ENCODE results near the gene ZBTB16.
A peak's percentile ranks its signal among the peaks of the same experiment; 100 is the strongest.

Gene ZBTB16

DNA sequence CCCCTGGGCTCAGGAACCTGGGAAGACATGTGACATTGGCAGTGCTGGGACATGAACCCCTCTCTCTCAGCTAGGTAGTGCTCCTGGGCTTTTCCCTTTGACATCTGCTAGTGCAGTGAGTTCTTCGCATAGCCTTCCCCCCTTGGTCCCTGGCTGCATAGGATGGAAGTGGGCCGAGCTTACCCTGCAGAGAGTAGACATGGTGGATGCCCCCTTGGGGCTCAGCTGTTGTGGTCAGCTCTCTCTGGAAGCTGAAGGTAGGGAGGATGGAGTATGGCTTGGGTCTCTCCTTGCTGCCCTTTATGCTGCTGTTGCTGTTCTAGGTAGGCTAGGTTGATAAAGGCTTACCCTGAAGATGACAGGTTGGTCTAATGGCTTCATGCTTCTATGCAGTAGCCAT lies 92.1 kb downstream of the ZBTB16 start:
- FAIRE-seq (no peak), DNase-seq (ENCODE audit: low spot score) (no peak)

DNA sequence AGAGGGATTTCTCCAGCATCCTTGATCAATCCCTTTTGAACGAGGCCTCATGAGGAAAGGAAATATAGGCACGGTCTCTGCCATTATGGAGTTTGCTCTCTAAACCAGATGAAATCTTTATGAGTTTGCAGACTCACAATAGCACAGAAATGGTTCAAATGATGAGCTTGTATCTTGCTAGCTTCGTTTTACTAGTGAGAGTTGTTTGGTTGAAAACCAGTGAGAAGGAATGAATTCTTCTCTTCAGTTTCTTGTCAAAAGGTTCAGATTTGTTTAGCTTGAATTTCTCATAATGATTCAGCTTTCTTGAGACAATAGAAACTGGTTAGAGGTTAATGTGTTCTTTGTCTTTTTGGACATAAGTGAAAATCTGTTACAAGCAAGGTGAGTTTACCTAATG lies 92.7 kb downstream of the ZBTB16 start:
- FAIRE-seq = no peak
- DNase-seq (ENCODE audit: low spot score) = no peak

DNA sequence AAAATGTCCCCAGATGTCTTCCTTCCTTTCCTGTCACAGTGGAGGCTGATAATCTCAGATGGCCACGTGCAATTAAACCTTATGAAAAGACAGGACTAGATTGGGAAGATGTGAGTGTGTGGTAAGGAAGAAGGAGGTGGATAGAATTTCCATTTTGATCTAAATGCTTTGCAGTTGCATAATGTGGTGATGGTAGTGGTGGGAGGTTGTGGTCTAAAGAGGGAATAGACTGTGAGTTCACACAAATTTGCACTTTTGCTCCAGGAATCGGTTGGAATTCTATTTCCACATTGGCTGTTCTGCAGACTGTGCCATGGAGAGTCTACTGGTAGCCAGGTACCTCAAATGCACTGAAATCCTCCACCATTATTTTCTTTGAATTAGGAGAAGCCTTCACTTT lies 93.3 kb downstream of the ZBTB16 start:
- FAIRE-seq (no peak), DNase-seq (ENCODE audit: low spot score) (no peak)

DNA sequence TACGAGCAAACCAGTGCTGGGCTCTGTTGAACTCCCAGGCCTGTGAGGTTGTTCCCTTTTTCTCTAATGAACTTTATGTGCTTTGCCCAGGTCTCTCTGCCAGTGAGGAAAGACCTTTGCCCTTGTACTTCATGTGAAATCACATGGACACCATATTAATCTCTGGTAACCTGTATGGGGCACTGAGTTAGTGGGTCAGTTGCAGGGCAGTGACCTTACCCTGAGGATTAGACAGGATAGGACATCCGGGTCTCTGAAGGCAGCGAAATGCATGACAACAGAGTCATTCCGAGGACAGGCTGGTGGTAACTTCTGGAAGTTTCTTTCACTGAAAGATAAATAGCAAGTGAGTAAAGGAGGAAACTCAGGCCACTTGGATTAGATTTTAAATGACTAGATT lies 93.7 kb downstream of the ZBTB16 start:
- FAIRE-seq = no peak

DNA sequence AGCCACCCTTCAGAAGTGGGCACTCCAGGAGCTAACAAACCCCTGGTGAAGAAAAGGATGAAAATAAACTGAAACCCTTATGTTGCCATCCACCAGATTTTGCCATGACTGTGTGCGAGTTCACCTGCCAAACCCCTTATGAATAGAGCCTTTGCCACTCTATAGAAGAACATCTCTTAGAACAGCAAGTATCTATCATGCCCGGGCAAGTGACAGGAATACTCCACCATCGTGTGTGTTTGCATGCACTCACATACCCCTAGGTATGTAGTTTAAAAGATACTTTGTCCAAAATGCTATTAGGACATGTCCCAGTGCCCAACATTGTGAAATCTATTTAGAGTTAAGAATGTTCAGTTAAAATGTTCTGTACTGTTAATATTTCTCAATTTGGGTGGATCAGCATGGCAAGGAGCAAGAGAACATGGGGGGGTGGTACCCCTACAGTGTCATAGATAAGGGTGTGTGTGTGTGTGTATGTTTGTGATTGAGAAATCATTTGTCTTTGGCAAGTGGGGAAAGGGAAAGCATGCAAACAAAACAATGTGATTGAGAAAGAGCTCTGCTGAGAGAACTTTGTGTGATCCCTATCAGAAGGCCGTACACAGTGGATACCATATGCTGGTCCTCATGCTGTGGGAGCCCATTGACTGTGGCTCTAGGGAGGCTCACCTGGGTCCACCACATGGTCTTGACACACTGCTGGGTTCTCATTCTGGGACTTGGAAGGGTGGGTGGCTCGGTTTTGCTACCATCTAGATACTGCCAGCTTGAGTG lies 94.9 kb downstream of the ZBTB16 start:
- DNase-seq (ENCODE audit: low spot score) (no peak), FAIRE-seq (no peak)

More for the DNA sequence above, 93.7 kb downstream of the ZBTB16 start:
- no peak for DNase-seq (ENCODE audit: low spot score)

DNA sequence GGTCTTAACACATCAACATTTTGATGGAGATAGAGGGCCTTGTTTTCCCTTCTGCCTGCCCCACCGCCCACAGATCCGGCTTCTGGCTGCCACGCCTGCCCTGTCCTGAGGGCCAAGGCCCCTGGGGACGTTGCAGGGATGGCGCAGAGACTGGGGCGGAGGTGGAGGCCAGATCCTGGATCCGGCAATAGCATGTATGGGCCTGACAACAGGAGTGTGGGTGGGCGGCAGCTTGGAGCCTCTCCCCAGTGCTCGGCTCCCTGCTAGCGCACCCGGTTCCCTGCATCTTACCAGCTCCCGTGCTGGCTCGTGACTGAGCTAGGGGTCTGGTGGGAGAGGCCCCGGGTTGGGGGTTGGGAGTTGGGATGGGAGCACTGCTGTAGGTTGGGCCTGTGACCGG lies 95.6 kb downstream of the ZBTB16 start:
- FAIRE-seq (no peak), DNase-seq (ENCODE audit: low spot score) (no peak)

DNA sequence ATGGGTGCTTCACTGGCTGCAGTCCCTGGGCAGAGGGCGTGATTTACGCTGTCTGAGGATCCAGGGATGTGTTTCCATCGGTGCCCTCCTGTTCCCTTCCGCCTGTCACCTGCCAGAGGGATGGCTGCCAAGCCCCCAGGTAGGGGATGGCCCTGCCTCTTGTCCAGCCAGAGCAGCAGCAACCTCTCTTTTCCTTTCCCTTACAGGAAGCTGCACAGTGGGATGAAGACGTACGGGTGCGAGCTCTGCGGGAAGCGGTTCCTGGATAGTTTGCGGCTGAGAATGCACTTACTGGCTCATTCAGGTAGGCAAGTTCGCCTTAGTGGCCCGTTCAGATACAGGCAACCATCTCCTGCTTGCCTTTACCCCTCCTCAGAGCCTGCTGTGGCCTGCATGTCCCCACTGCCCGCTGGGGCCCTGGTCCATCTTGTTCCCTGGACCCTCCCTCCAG lies 96.6 kb downstream of the ZBTB16 start:
- FAIRE-seq = no peak
- DNase-seq (ENCODE audit: low spot score) = no peak

DNA sequence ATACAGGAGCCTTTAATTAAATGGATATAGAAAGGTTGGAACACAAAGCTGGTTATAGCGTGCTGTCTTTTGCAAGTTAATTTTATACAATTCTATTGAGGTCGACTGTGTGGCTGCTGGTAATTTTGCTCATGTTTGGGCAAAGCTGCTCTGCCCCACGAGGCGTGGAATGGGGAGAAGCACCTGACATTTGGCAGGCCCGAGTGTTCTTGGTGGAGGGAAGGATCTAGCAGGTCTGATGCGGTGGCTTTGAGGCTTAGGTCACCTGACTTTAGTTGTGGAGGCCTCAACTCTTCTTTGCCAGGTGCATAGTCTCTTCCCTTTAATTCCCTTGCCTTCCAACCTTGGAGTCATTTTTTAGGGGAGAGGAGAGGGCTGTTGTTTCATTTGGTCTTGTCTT lies 97.3 kb downstream of the ZBTB16 start:
- DNase-seq (ENCODE audit: low spot score) = no peak
- no peak for FAIRE-seq

DNA sequence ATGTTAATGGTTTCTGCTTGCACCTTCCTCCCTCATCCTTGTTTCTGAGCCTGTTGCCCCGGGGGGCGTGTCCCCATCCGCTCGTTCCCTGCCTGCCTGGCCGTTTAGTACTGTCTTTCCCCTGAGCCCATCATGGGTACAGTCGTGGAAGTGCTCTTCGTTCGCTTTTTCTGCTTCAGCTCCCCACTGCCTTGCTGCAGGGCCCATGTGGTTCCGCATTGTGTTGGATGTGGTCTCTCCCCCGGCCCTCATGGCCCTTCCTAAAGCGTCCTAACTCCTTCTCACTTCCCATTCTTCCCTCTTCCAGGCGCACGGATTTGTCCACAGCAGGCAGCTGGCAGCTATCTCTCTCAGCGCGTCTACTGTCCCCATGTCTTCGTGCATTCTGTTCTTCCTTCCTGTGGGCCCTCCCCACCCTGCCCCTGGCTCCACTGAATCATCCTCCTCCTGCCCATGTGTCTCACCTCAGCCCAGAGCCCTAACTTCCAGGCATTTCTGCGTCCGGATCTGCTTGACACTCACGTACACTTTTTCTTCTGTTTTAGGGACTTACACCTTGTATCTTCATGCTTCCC lies 98.1 kb downstream of the ZBTB16 start:
- FAIRE-seq (no peak), DNase-seq (ENCODE audit: low spot score) (no peak)

DNA sequence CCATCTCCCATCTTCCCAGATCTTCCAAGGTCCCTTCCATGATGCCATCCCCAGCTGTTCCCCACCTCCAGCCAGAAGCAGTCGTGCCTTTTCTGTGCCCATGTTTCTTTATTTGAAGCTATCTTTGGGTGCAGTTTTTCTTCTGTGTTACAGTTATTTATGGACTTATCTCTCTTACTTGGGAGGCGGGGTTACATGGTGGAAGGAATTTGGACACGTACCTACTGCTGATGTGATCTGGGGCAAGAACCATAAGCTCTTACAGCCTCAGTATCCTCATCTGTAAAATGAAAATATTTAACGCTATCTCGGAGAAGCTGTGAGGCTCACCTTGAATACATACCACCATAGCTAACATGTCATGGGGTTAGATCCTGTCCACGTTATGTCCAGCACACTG lies 98.9 kb downstream of the ZBTB16 start:
- FAIRE-seq = no peak
- no peak for DNase-seq (ENCODE audit: low spot score)

DNA sequence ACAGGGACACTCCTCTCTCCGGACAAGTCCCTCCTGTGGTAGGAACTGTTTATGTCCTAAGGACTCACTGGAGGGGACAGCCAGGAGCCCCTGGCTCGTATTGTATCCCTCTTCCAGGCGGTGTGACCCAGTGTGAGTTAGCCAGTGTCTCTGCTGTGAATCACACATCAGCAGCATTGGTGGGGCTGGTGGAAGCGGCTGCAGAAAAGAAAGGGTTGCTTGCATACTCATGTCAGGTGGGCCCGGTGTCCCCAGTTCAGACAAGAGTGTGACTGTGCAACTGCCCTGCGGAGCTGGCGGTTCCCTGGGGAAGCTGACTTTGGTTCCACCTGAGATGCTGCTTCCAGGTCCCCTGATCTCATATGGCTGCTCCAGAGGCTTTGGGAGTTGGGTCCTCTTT lies 99.4 kb downstream of the ZBTB16 start:
- FAIRE-seq = peak; percentile 27
- no peak for DNase-seq (ENCODE audit: low spot score)

DNA sequence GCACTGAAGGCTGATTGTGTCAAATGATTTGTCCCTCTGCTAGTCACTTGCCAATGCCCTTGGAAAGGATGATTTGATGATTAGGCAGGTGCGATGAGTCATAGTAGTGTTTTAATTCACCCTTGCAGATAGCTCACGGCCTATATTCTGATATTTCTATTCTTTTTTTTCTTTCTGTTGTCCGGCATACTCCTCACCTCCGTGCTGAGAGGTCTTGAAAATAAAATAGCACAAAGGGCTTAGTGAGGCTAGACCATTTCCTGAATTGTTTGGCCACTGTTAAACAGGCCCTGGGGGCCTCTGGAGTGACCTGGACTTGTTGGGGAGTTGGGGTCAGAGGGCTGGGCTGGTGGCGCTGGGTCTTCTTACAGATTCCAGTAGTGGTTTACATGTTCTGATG lies 99.8 kb downstream of the ZBTB16 start:
- FAIRE-seq (no peak), DNase-seq (ENCODE audit: low spot score) (no peak)

DNA sequence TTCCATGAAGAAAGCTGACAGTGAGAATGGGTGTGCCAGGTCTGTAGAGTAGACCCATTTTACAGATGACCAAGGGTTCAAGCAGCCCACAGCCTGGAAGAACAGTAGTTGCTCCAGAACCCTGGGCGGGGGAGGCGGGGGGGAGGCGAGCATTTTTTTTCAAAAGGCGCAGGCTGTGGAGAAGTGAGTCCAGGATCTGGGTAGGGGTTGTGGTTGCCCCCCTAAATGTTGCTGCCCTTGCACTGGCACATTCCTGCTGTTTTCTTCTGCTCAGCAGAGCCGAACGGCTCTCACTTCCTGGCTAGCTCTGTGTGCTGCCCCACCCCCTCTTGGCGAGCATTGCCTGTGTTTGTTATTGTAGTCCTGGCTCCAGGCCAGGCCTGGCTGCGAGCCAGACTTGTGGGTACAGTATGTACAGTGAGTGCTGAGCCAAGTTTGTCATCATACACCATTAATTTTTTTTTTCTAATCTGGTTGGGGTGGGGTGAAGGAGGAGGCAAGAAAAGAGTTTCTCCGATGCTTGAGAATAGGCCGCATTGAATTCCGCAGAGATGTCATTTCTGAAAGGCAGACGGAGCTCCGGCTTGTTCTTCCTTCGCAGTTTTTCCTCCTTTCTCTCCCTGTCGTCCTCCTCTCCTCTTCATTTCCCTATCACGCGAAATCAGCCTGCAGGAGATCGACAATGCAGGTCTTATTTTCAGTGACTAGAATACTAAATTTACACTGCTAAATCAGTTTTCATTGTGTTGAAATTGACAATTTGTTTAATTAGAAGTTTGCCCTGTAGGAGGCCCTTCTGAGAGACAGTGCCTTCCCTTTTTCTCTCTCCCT lies 100.5 kb downstream of the ZBTB16 start:
- DNase-seq (ENCODE audit: low spot score) (peak; percentile 95), FAIRE-seq (peak; percentile 99)

DNA sequence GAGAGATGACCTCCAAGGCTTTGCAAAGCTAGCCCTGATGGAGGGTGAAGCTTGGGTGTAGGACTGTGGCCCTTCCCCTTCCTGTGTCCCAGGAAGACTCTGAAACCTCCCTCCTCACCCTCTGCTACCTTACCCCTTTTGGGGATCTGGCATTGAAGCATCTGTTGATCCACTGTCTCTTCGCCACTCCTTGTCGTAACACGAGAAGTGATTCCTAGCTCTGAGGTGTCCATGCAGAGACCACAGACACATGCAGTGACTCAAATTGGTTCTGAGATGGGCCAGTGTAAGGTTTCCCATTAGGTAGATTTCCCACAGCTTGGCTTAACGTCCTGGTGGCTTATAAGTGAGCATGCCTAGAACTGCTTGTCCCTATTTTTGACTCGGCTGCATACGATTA lies 101.4 kb downstream of the ZBTB16 start:
- FAIRE-seq (peak; percentile 88), DNase-seq (ENCODE audit: low spot score) (no peak)

DNA sequence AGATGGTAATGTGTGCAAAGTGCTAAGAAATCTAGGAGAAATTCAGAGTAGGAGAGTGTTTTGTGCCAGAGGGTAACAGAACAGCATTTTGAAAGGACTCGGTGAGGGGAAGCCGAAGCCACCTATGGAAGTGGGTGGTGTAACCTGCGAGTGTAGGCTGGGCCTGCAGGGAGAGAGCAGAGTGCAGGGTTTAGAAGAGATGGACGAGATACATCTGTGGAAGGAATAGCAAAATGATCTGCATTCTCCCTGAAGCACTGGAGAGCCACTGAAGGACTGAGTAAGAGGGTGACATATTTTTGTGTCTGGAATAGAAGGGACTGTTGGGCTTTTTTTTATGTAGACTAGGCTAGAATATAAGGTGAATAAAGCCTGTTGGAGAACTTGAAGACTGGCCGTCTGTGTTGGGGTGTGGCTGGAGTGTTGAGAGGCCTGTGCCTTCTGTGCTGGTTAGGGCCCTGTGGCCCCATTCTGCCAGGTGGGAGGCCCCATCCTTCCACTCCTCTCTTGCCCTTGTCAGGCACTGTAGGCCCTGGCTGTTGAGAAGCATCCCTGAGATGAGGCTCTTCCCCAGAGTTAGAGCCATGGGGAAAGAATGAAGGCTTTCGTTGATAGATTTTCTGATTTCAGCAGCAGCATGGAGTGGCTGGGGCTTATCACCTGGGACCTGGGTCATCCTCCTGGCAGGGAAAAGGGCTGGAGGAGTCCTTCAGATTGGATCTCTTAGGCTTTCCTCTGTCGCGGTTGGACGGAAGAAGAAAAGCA lies 102.2 kb downstream of the ZBTB16 start:
- DNase-seq (ENCODE audit: low spot score) = no peak
- FAIRE-seq = peak; percentile 40

DNA sequence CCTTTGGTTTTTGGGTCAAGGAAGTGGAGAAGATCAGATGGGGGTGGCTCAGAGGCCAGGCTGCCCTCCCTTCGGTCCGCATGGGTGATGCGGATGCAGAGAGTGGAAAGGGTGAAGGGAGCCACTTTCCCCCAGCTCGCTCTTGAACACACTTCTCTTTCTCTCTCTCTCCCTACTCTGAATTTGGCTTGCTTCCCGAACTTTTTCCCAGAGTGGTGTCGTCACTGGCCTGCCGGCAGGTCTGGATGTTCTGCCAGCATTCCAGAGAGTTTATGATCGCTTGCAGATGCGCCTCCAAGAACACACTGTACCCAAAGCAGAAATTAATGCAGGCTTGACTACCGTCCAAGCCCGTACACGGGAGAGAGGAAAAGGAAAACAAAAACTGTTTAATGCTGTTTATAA lies 103.2 kb downstream of the ZBTB16 start:
- FAIRE-seq (peak; percentile 87), DNase-seq (ENCODE audit: low spot score) (peak; percentile 92)

DNA sequence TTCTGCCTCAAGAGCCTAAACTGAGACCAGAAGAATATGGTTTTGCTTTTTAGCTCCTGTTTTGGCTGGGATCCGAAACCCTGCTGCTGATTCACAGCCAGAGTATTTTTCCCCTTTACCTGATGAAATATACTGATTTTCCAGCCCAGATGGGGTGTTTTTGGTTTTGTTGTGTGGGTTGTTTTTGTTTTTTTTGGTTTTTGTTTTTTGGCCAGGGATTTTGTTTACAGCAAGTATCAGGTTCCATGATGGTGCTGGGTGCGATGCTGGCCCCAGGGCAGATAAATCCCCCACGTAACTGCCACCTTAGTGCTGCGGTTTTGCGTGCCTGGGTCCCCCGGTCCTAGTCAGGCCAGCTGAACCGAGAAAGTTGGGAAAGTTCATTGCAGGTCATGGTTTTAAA lies 103.7 kb downstream of the ZBTB16 start:
- DNase-seq (ENCODE audit: low spot score) (peak; percentile 55), FAIRE-seq (no peak)

DNA sequence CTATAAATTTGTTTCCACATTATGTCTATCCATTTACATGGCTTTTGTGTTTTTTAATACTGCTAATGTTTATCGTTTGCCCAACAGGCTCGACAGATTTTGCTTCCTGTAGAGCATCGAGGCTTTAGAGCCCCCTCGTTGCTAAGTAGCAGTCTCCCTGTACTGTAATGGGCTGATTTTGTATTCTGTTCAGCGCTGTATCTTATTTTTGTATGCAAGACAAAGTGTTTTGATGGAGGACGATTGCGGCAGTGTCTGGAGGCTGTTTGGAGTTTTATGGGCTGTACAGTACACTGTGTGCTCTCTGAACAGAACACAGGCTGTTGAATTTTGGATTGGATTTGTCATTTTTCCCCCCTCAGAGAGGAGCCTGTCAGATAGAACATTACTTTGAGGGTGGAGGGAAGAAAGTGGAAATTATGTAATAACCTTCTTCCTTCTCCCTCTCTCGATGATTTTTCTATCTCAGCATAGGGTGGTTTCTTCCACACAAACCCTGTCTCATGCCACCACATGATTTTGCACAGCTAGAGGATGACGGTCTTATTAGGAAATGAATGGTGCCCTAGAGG lies 104.4 kb downstream of the ZBTB16 start:
- no peak for DNase-seq (ENCODE audit: low spot score)
- no peak for FAIRE-seq

DNA sequence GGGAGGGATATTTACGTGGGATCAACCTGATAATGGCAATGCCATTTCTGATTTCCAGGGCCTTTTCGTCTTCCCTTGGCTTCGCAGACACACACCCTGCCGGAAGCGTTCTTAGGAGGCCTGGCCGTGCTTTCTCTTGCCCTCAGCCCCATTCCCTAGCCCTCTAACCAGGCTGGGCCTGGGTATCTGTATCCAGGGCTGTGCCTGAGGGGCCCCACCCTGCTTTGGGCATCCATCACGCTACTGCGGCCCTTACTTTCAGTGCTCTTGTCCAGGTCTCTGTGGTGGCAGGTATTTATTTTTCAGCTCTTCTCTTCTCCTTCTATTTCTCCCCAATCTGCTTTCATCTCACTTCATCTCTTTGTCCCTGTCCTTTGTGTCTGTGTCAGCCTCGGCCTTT lies 105.0 kb downstream of the ZBTB16 start:
- FAIRE-seq (no peak), DNase-seq (ENCODE audit: low spot score) (no peak)

DNA sequence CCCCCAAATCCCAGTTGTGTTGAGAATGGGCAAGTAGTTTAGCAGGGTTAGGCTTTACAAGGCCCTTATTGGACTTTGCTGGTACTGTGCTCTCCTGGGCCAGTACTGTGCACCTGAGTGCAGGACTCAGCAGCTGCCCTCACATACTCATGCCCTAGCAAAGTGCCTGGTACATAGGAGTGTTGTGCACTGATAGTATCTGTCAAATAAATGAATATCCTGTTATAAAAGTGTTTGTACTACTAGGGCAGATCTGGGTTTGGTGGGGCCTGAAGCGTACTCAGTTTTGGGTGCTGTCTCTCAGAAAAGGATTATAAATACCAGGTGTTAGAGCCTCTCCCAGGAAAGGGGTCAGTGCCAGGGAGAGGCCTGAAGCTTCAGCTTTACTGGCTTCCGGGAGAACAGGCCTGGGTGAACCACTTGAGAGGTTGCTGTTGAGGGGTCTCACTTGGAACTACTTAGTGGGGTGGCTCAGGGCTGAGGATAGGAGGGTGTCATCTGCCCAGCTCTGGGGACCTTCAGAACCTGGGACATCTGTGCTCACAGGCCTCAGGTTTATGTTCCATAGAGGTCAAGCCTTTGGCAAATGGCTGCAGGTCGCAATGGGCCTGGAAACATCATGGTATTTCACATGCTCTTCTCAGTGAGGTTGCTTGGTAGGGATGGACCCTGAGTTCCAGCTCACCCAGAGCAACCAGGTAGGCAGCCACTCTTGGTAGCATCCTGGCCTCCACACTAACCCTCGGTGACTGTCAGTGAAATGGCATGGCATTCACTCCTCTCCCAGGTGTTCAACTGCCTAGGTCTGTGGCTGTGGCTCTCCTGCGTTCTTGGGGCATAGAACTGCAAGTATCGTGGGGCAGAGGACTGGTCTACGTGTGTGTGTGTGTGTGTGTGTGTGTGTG lies 106.1 kb downstream of the ZBTB16 start:
- FAIRE-seq (peak; percentile 20), DNase-seq (ENCODE audit: low spot score) (no peak)

All from urothelium cell line (cell line).